ENCODE results near the gene UBE2E3. TPM values are rescaled to one million over a fixed set of nuclear protein-coding genes. Genes with fewer than 3 reads are reported as not detected.
A peak's percentile ranks its signal among the peaks of the same experiment; 100 is the strongest.
"Not testable (repeated sequence)": the region's sequence is repeated elsewhere in the genome, so short reads cannot be mapped to it uniquely, and the experiment has no call there.

UBE2E3 gene
- total RNA-seq, 2 donors from 2014 or later: 24.1 to 38.2 TPM

GRCh38 chr2:181008407-181008806 lies 28.0 kb downstream of the UBE2E3 start:
- no peak overlapping the region for H3K4me3 Mint-ChIP-seq
- peaks cover 24% of the 10 kb centered on the region for H3K4me1 Mint-ChIP-seq
- H3K36me3 Mint-ChIP-seq (ENCODE audit: low read depth): no peaks in the 10 kb centered on the region
- DNase-seq (no peak), ATAC-seq (no peak)
- H3K27me3 Mint-ChIP-seq: no peaks in the 10 kb centered on the region
- H3K9me3 ChIP-seq (ENCODE audit: control insufficient read depth, low read length, poor library complexity, severe bottlenecking): no peaks in the 10 kb centered on the region
- H3K27ac Mint-ChIP-seq: no peak overlapping the region

DNA sequence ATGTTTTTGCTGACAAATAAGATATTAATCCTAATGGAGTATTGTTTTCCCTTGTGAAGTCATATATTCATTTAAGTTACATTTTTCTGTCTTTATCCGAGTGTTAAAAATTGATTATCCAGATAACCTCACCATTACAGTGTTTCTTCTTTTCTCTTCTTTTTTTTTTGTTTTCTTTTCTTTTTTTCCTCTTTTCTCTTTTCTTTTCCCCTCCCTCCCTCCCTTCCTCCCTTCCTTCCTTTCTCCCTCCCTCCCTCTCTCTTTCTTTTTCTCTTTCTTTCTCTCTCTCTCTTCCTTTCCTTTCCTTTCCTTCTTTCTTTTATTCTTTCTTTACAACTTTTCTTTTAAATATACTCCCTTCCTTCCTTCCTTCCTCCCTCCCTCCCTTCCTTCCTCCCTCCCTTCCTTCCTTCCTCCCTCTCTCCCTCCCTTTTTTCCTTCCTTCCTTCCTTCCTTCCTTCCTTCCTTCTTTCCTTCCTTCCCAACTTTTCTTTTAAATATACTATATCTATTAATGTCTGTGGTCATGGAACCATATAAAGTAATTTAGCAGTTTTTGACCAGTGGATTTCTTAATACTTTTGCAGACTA lies 40.9 kb downstream of the UBE2E3 start:
- H3K27ac Mint-ChIP-seq: peak overlapping the region; percentile 37
- no peaks in the 10 kb centered on the region for H3K27me3 Mint-ChIP-seq
- H3K36me3 Mint-ChIP-seq (ENCODE audit: low read depth): no peaks in the 10 kb centered on the region
- DNase-seq (no peak), ATAC-seq (no peak)
- H3K4me3 Mint-ChIP-seq: no peak overlapping the region
- no peaks in the 10 kb centered on the region for H3K9me3 ChIP-seq (ENCODE audit: control insufficient read depth, low read length, poor library complexity, severe bottlenecking)
- H3K4me1 Mint-ChIP-seq: peaks cover 15% of the 10 kb centered on the region

- H3K27me3 Mint-ChIP-seq: no peaks in the 10 kb centered on the region
- ATAC-seq: no peak
- no peaks in the 10 kb centered on the region for H3K9me3 ChIP-seq (ENCODE audit: control insufficient read depth, low read length, poor library complexity, severe bottlenecking)
- H3K27ac Mint-ChIP-seq: no peak overlapping the region
- H3K4me3 Mint-ChIP-seq: no peak overlapping the region
- peaks cover 10% of the 10 kb centered on the region for H3K4me1 Mint-ChIP-seq
- no peaks in the 10 kb centered on the region for H3K36me3 Mint-ChIP-seq (ENCODE audit: low read depth)
- no peak for DNase-seq
These were observed 42.2 kb downstream of the UBE2E3 start for GRCh38 chr2:181022652-181023051.

DNA sequence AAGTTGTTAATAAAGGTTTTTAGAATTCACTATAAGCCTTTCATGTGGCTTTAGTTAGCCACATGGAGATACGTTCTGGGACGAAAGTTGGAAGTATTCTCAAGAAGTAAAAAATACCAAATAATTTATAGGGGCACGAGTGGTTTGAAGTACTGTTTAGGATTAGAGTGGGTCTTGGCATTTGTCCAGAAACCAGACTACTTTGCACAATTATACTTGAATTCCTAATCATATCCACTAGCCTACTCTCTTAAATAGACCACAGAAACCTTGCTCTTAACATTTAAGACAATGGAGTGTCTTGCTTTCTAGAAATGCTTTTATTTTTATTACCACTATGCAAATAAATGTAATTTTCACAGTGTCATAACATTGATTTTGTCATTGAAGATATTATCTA lies 44.6 kb downstream of the UBE2E3 start:
- Mint-ChIP-seq H3K4me3 (no peak overlapping the region), H3K36me3 (ENCODE audit: low read depth) (no peaks in the 10 kb centered on the region), H3K27me3 (no peaks in the 10 kb centered on the region), H3K27ac (no peak overlapping the region), H3K4me1 (peaks cover 5% of the 10 kb centered on the region)
- H3K9me3 ChIP-seq (ENCODE audit: control insufficient read depth, low read length, poor library complexity, severe bottlenecking): no peaks in the 10 kb centered on the region
- ATAC-seq (no peak), DNase-seq (no peak)

DNA sequence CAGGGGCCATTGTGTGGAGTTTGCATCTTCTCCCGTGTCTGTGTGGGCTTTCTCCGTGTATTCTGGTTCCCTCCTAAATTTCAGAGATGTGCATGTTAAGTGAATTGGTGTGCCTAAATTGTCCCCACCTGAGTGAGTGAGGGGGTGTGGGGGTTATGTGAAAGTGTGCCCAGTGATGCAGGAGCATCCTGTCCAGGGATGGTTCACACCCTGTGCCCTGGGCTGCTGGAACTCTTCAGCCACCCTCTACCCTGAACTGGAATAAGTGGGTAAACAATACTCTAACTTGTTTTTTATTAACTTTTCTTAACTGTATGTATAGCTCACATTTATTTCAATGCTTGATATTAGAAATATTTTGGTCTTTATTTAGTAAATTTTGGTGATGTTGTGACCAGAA lies 56.0 kb downstream of the UBE2E3 start:
- H3K36me3 Mint-ChIP-seq (ENCODE audit: low read depth): no peaks in the 10 kb centered on the region
- no peak for ATAC-seq
- H3K4me1 Mint-ChIP-seq: peaks cover 11% of the 10 kb centered on the region
- H3K9me3 ChIP-seq (ENCODE audit: control insufficient read depth, low read length, poor library complexity, severe bottlenecking): no peaks in the 10 kb centered on the region
- no peak for DNase-seq
- no peak overlapping the region for H3K4me3 Mint-ChIP-seq
- H3K27ac Mint-ChIP-seq: no peak overlapping the region
- H3K27me3 Mint-ChIP-seq: no peaks in the 10 kb centered on the region

DNA sequence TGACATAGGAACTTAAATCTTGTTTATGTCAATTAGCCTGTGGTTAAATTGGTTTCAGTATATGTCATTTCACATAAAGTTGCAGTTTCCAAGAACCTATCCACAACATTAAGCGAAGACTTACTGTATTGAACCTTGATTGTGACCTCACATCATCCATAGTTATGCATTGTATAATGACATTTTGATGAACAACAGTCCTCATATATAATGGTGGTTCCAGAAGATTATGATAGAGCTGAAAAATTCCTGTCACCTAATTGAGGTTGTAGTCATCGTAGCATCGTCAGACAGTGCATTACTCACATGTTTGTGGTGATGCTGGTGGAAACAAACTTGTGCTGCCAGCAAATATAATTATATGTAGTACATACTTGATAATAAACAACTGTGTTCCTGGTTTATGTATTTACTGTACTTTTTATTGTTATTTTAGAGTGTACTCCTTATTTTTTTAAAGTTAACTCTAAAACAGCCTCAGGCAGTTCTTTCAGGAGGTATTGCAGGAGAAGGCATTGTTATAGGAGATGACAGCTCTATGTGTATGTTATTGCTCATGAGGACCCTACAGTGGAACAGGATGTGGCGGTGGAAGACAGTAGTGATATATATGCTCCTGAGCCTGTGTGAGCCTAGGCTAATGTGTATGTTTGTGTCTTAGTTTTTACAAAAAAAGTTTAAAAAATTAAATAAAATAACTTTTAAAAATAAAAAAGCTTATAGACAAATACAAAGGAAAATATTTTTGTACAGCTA lies 56.6 kb downstream of the UBE2E3 start:
- H3K4me3 Mint-ChIP-seq: no peak overlapping the region
- peaks cover 10% of the 10 kb centered on the region for H3K4me1 Mint-ChIP-seq
- DNase-seq (no peak), ATAC-seq (no peak)
- no peak overlapping the region for H3K27ac Mint-ChIP-seq
- no peaks in the 10 kb centered on the region for H3K9me3 ChIP-seq (ENCODE audit: control insufficient read depth, low read length, poor library complexity, severe bottlenecking)
- no peaks in the 10 kb centered on the region for H3K27me3 Mint-ChIP-seq
- no peaks in the 10 kb centered on the region for H3K36me3 Mint-ChIP-seq (ENCODE audit: low read depth)

DNA sequence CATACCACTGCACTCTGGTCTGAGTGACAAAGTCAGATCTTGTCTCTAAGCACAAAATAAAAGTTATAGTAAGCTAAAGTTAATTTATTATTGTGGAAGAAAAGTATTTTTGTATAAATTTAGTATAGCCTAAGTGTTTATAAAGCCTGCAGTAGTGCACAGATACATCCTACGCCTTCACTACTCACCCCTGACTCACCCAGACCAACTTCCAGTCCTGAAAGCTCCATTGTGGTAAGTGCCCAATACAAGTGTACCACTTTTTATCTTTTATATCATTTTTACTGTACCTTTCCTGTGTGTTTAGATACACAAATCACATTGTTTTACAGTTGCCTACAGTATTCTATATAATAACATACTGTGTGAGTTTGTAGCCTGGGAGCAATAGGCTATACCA lies 57.5 kb downstream of the UBE2E3 start:
- ATAC-seq (no peak), DNase-seq (no peak)
- H3K9me3 ChIP-seq (ENCODE audit: control insufficient read depth, low read length, poor library complexity, severe bottlenecking): no peaks in the 10 kb centered on the region
- no peak overlapping the region for H3K4me3 Mint-ChIP-seq
- no peak overlapping the region for H3K27ac Mint-ChIP-seq
- H3K27me3 Mint-ChIP-seq: no peaks in the 10 kb centered on the region
- no peaks in the 10 kb centered on the region for H3K36me3 Mint-ChIP-seq (ENCODE audit: low read depth)
- peaks cover 12% of the 10 kb centered on the region for H3K4me1 Mint-ChIP-seq

- ATAC-seq (no peak), DNase-seq (no peak)
- Mint-ChIP-seq H3K36me3 (ENCODE audit: low read depth) (no peaks in the 10 kb centered on the region), H3K4me1 (peaks cover 15% of the 10 kb centered on the region), H3K27ac (no peak overlapping the region), H3K27me3 (no peaks in the 10 kb centered on the region), H3K4me3 (no peak overlapping the region)
- H3K9me3 ChIP-seq (ENCODE audit: control insufficient read depth, low read length, poor library complexity, severe bottlenecking): no peaks in the 10 kb centered on the region
These were observed 58.4 kb downstream of the UBE2E3 start for GRCh38 chr2:181038796-181039195.

GRCh38 chr2:181040839-181041238 lies 60.4 kb downstream of the UBE2E3 start:
- H3K9me3 ChIP-seq (ENCODE audit: control insufficient read depth, low read length, poor library complexity, severe bottlenecking); H3K36me3 Mint-ChIP-seq (ENCODE audit: low read depth); H3K27ac Mint-ChIP-seq; H3K27me3 Mint-ChIP-seq; DNase-seq; H3K4me3 Mint-ChIP-seq; ATAC-seq: not testable (repeated sequence)
- peaks cover 20% of the 10 kb centered on the region for H3K4me1 Mint-ChIP-seq

DNA sequence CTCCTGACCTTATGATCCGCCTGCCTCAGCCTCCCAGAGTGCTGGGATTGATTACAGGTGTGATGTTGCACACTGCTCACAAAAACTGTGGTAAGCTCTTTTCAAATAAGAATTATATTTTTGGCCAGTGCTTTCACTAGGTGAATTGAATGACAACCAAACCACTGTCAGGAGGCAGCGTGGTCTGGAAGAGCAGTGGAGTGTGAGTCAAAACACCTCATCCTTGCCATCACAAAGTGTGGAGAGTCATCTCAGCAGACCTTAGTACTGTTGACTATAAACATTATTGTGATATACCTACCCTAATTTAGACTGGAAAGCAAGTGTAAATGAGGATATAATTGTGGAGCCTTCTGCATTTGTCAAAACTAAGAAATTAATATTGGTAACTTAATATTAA lies 61.3 kb downstream of the UBE2E3 start:
- ATAC-seq (no peak), DNase-seq (no peak)
- Mint-ChIP-seq H3K27ac (no peak overlapping the region), H3K4me1 (peaks cover 17% of the 10 kb centered on the region), H3K36me3 (ENCODE audit: low read depth) (no peaks in the 10 kb centered on the region), H3K27me3 (no peaks in the 10 kb centered on the region), H3K4me3 (no peak overlapping the region)
- H3K9me3 ChIP-seq (ENCODE audit: control insufficient read depth, low read length, poor library complexity, severe bottlenecking): no peaks in the 10 kb centered on the region

GRCh38 chr2:181042706-181043105 lies 62.3 kb downstream of the UBE2E3 start:
- H3K27ac Mint-ChIP-seq: no peak overlapping the region
- H3K4me1 Mint-ChIP-seq: peaks cover 15% of the 10 kb centered on the region
- no peak for ATAC-seq
- no peak for DNase-seq
- no peaks in the 10 kb centered on the region for H3K27me3 Mint-ChIP-seq
- H3K9me3 ChIP-seq (ENCODE audit: control insufficient read depth, low read length, poor library complexity, severe bottlenecking): no peaks in the 10 kb centered on the region
- H3K36me3 Mint-ChIP-seq (ENCODE audit: low read depth): no peaks in the 10 kb centered on the region
- H3K4me3 Mint-ChIP-seq: no peak overlapping the region

DNA sequence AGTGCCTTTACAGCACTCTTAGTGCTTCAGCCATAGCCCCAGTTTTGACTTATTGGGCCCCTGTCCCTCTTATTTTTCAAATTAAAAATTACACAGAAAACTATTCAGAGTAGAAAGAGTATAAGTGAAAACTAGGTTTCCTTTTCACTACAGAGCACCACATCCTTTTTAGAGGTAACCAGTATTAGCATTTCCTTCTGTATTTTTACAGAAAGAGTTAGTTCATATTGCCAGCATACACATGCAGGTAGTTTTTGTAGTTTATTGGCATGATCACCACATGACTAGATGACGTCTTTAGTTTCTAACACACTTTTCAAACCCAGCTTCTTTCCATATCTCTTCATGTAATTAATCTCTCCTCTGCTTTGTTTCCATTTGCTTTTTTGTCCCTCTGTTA lies 66.4 kb downstream of the UBE2E3 start:
- Mint-ChIP-seq H3K4me3 (no peak overlapping the region), H3K36me3 (ENCODE audit: low read depth) (no peaks in the 10 kb centered on the region), H3K27ac (no peak overlapping the region), H3K4me1 (peaks cover 15% of the 10 kb centered on the region), H3K27me3 (no peaks in the 10 kb centered on the region)
- no peak for DNase-seq
- no peak for ATAC-seq
- no peaks in the 10 kb centered on the region for H3K9me3 ChIP-seq (ENCODE audit: control insufficient read depth, low read length, poor library complexity, severe bottlenecking)

GRCh38 chr2:181047829-181048228 lies 67.4 kb downstream of the UBE2E3 start:
- ATAC-seq: no peak
- no peak for DNase-seq
- H3K27ac Mint-ChIP-seq: no peak overlapping the region
- peaks cover 19% of the 10 kb centered on the region for H3K4me1 Mint-ChIP-seq
- H3K9me3 ChIP-seq (ENCODE audit: control insufficient read depth, low read length, poor library complexity, severe bottlenecking): no peaks in the 10 kb centered on the region
- no peaks in the 10 kb centered on the region for H3K27me3 Mint-ChIP-seq
- H3K4me3 Mint-ChIP-seq: no peak overlapping the region
- peaks cover 2% of the 10 kb centered on the region for H3K36me3 Mint-ChIP-seq (ENCODE audit: low read depth)

Data from T-helper 17 cell (primary cell).